OCI-LY3 (cell line): Measurements from ENCODE around the gene ABI1.
"Not testable (repeated sequence)": the region's sequence is repeated elsewhere in the genome, so short reads cannot be mapped to it uniquely, and the experiment has no call there.

ENCODE experiments used
- H2AFZ ChIP-seq: fragments of 200-600, 300-600 bp; shearing (Covaris generic); 2 replicates; pipeline ENCODE4 v1.6.0; 2014; ENCODE audit warnings: antibody characterized with exemption, low read depth, low read length
- H3K27ac ChIP-seq: fragments of 200-600, 300-600 bp; sonication (generic); 2 replicates; pipeline ENCODE4 v1.5.1; 2014; ENCODE audit warnings: mild to moderate bottlenecking, low read length, moderate library complexity, mixed read lengths
- H3K27me3 ChIP-seq: fragments of 200-600, 300-600 bp; sonication (generic); 2 replicates; pipeline ENCODE4 v1.6.1; 2014; ENCODE audit warnings: low read depth, low read length, mixed read lengths
- H3K36me3 ChIP-seq: fragments of 200-600, 300-600 bp; sonication (generic); replicated peaks from 2 replicates; pipeline ENCODE3; 2014; ENCODE audit warnings: low read depth, low read length, mixed read lengths
- H3K4me1 ChIP-seq: fragments of 300-600, 200-600 bp; sonication (generic); 2 replicates; pipeline ENCODE4 v1.6.1; 2014; ENCODE audit warnings: low read length, mixed read lengths
- H3K4me2 ChIP-seq: fragments of 200-600, 300-600 bp; sonication (generic); 2 replicates; pipeline ENCODE4 v1.6.1; 2014; ENCODE audit warnings: low read length, mixed read lengths
- H3K4me3 ChIP-seq: fragments of 300-600, 200-600 bp; sonication (generic); 2 replicates; pipeline ENCODE4 v1.5.1; 2014; ENCODE audit warnings: antibody characterized with exemption, mild to moderate bottlenecking, low read length, moderate library complexity
- H3K79me2 ChIP-seq: fragments of 300-600, 200-600 bp; shearing (Covaris generic); 2 replicates; pipeline ENCODE4 v1.6.1; 2014; ENCODE audit warnings: mild to moderate bottlenecking, low read length, mixed read lengths
- H3K9ac ChIP-seq: fragments of 300-600, 200-600 bp; shearing (Covaris generic); 2 replicates; pipeline ENCODE4 v1.6.0; 2014; ENCODE audit warnings: mild to moderate bottlenecking, low read length, moderate library complexity
- H3K9me3 ChIP-seq: fragments of 200-600, 300-600 bp; shearing (Covaris generic); 2 replicates; pipeline ENCODE4 v1.6.1; 2014; ENCODE audit warnings: low read length, mixed read lengths; ENCODE audit not compliant: insufficient read depth
- H4K20me1 ChIP-seq: fragments of 200-600, 300-600 bp; sonication (generic); 2 replicates; pipeline ENCODE4 v1.6.1; 2016; ENCODE audit warnings: low read length, mixed read lengths; ENCODE audit not compliant: insufficient read depth
- CTCF ChIP-seq: fragments of 200-600, 300-600 bp; sonication (generic); IDR thresholded peaks from 2 replicates; pipeline ENCODE4 v1.5.1; 2014; ENCODE audit warnings: antibody characterized with exemption, low read length, low read depth
- EZH2phosphoT487 ChIP-seq: fragments of 200-600 bp; shearing (Covaris generic); IDR thresholded peaks from 2 replicates; pipeline ENCODE4 v1.6.1; 2018; ENCODE audit warnings: antibody characterized with exemption, mixed run types, low read depth

ABI1 gene

GRCh38 chr10:26797340-26797739 lies 63.4 kb downstream of the ABI1 start:
- peaks cover 90% of the 10 kb centered on the region for H4K20me1 ChIP-seq
- no peaks in the 10 kb centered on the region for H3K9me3 ChIP-seq
- peaks cover 20% of the 10 kb centered on the region for H3K36me3 ChIP-seq
- H3K4me1 ChIP-seq, result peaks cover 36% of the 10 kb centered on the region
- H3K9ac ChIP-seq, result no peak overlapping the region
- no peak for TF ChIP-seq EZH2phosphoT487
- no peak for TF ChIP-seq CTCF
- H2AFZ ChIP-seq, result no peak overlapping the region
- H3K27me3 ChIP-seq, result no peaks in the 10 kb centered on the region
- H3K4me2 ChIP-seq, result no peak overlapping the region
- no peak overlapping the region for H3K4me3 ChIP-seq
- peaks cover 100% of the 10 kb centered on the region for H3K79me2 ChIP-seq
- no peak overlapping the region for H3K27ac ChIP-seq

GRCh38 chr10:26792758-26793495 lies 67.8 kb downstream of the ABI1 start:
- Histone ChIP-seq H3K27me3 (no peaks in the 10 kb centered on the region), H3K27ac (no peak overlapping the region), H3K4me2 (no peak overlapping the region), H3K36me3 (peaks cover 17% of the 10 kb centered on the region), H3K9me3 (no peaks in the 10 kb centered on the region), H3K4me1 (peaks cover 12% of the 10 kb centered on the region), H2AFZ (no peak overlapping the region), H4K20me1 (peaks cover 91% of the 10 kb centered on the region), H3K79me2 (peaks cover 99% of the 10 kb centered on the region), H3K4me3 (no peak overlapping the region), H3K9ac (no peak overlapping the region)
- TF ChIP-seq EZH2phosphoT487 (no peak), CTCF (no peak)

- Histone ChIP-seq H4K20me1 (peaks cover 92% of the 10 kb centered on the region), H3K9ac (no peak overlapping the region), H3K36me3 (no peaks in the 10 kb centered on the region), H3K4me1 (peaks cover 10% of the 10 kb centered on the region), H3K4me3 (no peak overlapping the region), H2AFZ (no peak overlapping the region), H3K27ac (no peak overlapping the region), H3K79me2 (peaks cover 99% of the 10 kb centered on the region), H3K4me2 (no peak overlapping the region), H3K9me3 (no peaks in the 10 kb centered on the region), H3K27me3 (no peaks in the 10 kb centered on the region)
- no peak for TF ChIP-seq EZH2phosphoT487
- no peak for TF ChIP-seq CTCF
Measured at GRCh38 chr10:26790221-26790995, 70.3 kb downstream of the ABI1 start.

- not testable (repeated sequence) for H3K9ac ChIP-seq, H3K9me3 ChIP-seq, H3K36me3 ChIP-seq, H3K27ac ChIP-seq, H3K4me2 ChIP-seq, H3K4me3 ChIP-seq, H3K27me3 ChIP-seq, H2AFZ ChIP-seq
- Histone ChIP-seq H3K79me2 (peaks cover 99% of the 10 kb centered on the region), H3K4me1 (peaks cover 10% of the 10 kb centered on the region), H4K20me1 (peaks cover 92% of the 10 kb centered on the region)
Measured at GRCh38 chr10:26789779-26790178, 71.0 kb downstream of the ABI1 start.
